Left ventricle myocardium superior (tissue), 1 donor: Measurements from ENCODE around the gene PTPN20. TPM values are rescaled to one million over a fixed set of nuclear protein-coding genes. Genes with fewer than 3 reads are reported as not detected.
A peak's percentile ranks its signal among the peaks of the same experiment; 100 is the strongest.

Experiments used
- ATAC-seq: fragments of 200-7000 bp; cut with Tn5 transposase; one replicate; pipeline ENCODE4 v1.9.1; 2020; ENCODE audit warnings: mild to moderate bottlenecking, moderate library complexity
- DNase-seq: peaks from one replicate; pipeline ENCODE4 v3.0.0-alpha.2; 2020
- intact Hi-C: fragments of 100-400 bp; cut with micrococcal nuclease; formaldehyde crosslinking; loops from one replicate; pipeline ENCODE4 v1.11.0; 2022
- total RNA-seq: library from RNA; stranded (reverse); fragmentation: NEBNext Ultra II Directional; extraction: Animal tissue kit (Norgen Biotek cat#: 25700); gene quantifications from one replicate; pipeline ENCODE4 v1.2.1, GENCODE V29; 2021
- donor health status: DM: no; HTN: yes; CAD: no; lungs with severe emphysema.

PTPN20 gene
- total RNA-seq, 1 donor from 2014 or later, result 15.7 TPM

- intact Hi-C loops, result no loop called here
- ATAC-seq, result no peak
- DNase-seq, result no peak
Measured at GRCh38 chr10:47042199-47042473, 130.9 kb downstream of the PTPN20 start.

- ATAC-seq (no peak), DNase-seq (no peak)
Measured at GRCh38 chr10:47042780-47043750, 131.8 kb downstream of the PTPN20 start.

GRCh38 chr10:47043928-47044538 is 132.8 kb downstream of the PTPN20 start:
- no peak for DNase-seq
- ATAC-seq, result no peak
- intact Hi-C loops, result no loop called here

More at GRCh38 chr10:47042780-47043750, 131.8 kb downstream of the PTPN20 start:
- intact Hi-C loops, result no loop called here

DNA sequence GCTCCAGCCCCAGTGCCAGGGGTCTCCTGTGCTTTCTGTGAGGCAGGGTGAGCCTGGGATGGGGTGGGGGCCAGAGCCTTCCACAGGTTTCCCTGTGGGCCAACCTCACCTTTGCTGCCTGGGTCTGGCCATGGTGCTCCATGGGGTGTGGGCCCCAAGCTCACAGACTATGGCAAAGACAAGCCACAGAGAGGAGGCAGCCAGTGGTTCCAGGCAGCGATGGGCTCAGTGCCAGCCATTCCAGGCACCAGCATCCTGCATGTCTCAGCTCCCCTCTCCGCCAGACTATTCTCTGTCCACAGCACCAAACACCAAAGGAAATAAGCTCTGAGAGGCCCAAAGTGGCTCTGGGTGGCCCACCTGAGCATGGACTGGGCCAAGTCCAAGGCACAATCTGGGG is 133.5 kb downstream of the PTPN20 start:
- no peak for DNase-seq
- ATAC-seq, result no peak
- intact Hi-C loops, result no loop called here

DNA sequence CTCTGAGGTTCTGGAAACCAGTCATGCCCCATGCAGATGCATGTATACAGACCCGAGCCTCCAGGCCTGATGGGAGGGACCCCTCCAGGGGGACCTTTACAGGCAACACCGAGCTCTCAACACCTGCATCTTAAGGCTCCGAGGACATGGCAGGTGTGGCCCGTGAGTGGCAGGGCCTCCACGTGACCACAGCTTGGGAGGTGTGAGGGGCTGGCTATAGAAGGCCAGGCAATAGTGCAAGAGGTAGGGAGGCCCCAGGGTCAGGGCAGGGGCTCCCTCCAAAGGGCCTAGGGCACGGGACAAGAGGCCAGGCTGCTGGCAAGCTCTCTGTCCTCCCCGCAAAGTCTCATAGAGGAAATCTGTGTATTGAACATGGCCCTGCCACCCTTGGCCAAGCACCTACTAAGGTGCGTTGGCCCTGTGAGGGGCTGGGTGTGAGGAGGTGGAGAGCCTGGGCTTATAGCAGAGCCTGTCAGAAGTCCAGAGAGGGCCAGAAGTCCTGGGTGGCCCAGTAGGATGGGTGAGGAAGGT is 134.2 kb downstream of the PTPN20 start:
- intact Hi-C loops, result no loop called here
- DNase-seq (no peak), ATAC-seq (no peak)

DNA sequence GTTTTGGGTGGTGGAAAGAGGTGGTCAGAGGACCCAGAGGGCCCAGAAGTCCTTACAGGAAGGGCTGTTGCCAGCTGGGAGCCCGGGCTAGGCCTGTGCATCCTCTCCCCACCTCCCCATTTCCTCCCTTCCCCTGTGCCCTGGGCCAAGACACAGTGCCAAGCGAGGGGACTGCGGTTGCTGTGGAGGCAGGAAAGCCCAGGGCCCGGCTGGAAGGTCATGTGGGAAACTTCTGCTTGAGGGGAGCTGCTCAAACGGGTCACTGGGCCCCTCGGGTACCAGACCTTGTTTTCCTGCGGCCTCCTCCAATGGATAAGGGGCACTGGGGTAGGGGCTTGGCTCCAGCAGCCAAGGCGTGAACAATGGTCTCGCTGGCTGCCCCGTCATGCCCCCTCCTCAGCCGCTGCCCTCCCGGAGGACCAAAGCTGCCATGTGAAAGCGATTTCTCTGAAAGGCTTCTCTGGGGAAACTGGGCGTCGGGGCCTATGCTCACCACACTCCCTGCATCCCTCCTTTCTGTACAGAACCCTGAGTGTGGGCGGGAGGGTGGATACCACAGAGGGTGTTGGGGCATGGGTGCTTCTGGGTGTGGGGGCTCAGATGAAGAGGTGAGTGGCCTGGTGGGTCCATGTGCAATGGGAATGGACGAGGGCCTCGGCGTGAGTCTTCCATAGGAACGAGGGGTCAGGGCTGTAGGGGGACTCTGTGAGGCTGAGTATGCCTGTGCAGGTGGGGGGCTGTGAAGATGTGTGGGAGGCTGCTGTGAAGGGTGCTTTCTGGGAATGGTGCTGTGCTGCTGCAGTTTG is 135.3 kb downstream of the PTPN20 start:
- intact Hi-C loops, result no loop called here
- no peak for DNase-seq
- no peak for ATAC-seq

DNA sequence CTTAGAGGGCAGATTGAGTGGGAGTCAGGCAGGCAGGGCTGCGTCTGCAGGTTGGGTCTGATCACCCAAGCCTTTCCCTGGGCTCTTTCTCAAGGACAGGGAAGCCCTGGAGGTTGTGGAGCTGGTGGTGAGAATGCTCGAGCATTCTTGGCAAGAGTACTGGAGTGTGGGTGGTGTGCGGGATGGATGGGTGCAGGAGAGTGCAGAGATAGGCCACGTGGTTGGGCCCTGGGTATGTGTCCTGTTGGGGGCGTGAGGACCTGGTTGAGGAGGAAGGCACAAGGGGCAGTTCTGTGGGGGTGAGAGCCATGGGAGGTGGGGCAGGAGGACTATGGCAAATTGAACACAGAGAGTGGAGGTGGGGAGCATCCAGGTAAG is 135.9 kb downstream of the PTPN20 start:
- no peak for DNase-seq
- no peak for ATAC-seq
- intact Hi-C loops, result no loop called here

DNA sequence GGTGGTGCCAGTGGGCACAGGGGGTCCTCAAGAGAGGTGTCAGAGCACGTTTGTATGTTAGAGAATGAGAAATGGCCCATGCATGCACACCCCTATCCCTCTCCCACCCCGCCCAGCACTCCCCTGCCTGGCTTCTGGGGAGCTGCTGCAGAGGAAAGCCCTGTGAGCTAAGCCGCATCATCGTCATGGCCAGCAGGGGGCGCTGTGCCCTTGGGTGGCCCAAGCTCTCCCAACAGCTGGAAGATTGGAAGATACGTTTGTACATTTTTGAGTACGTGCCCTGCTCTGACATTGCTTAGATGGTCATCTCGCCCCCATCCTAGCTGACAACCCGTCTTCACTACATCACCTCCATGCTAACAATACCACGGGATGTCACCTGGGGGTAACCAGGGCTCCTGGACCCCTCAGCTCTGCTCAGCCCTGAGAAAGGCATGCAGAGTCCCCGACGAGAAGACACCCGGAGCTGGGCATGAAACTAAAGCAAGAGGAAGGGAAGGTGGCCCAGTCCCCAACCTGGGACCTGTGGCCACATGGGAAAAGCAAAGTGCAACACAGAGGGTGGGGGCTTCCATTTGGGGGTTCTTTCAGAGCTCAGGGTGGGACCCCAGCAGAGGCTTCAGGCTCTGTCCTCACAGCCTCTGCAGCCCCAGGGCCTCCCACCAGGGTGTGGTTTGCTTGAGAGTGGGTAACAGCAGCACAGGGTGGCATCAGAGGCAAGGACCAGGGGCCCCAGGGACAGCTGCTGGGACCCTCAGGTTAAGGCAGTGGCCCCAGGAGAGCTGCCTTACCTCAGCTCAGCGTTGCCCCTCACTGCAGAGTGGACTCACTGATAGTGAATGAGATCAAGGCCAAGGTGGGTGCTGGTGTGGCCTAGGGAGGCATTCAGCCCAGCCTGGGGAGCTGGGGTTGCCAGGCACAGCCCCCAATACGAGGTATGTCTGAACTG is 136.6 kb downstream of the PTPN20 start:
- intact Hi-C loops, result no loop called here
- ATAC-seq, result peak; percentile 75
- DNase-seq, result peak; percentile 88

DNA sequence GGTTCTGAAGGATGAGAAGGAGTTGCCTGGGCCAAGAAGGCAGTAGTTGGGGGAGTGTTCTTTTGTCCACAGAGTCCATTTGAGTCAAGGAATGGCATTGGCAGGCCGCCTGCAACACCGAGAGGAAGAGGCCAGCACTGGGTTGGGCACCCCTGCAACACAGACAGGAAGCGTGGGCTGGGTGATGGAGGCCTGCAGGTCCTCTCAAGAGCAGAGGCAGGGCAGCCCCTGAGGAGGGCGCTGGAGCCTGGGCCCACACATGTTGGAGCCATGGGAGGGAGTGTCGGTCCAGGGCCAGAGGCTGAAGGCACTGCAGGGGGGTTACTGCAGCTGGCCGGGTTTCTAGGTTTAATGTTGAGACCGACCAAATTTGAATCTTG is 137.3 kb downstream of the PTPN20 start:
- intact Hi-C loops, result no loop called here
- ATAC-seq (no peak), DNase-seq (no peak)

- DNase-seq, result no peak
- ATAC-seq, result no peak
- intact Hi-C loops, result no loop called here
Measured at GRCh38 chr10:47049056-47049851, 138.0 kb downstream of the PTPN20 start.

DNA sequence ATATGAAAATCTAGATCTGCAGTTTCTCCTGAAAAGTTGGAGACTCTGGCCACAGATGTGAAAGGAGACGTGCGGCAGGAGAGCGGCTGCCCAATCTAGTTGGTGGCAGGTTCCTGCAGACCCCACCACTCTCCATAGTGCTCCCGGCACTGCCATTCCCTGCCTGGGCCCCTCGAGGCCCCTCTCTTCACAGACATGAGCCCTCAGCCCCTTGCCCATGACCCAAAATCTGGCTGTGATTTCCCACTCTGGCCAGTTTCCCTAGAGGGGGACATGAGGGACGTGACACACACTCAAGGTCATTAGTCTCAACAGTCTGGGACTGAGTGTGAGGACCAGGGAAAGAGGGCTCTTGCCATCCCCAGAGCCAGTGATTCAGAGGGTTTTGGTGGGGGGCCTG is 138.7 kb downstream of the PTPN20 start:
- no peak for DNase-seq
- intact Hi-C loops, result no loop called here
- ATAC-seq, result no peak

GRCh38 chr10:47050618-47051455 is 139.6 kb downstream of the PTPN20 start:
- ATAC-seq, result peak; percentile 63
- DNase-seq, result no peak
- intact Hi-C loops, result no loop called here

DNA sequence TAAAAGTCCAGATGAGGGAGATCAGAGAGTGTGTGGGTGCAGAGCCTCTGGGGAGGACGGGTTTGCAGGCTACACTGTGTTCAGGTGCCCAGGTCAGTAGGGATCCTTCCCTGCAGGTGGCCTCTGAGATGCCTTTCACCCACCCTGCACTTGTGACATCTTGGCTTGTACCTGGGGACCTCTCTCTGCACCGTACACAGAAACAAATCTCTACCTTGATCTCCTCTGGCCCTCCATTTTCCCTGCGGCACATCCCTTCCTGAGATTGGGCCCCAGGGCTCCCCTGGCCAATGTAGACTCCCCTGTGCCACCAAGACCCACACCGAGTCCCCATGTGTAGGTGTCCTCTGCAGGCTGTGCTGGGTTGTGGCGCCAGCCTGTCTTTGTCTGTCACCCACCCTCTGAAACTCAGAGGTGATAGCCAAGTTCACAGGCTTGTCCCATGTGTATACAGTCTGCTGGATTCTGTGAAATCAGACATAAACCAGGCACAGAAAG is 140.6 kb downstream of the PTPN20 start:
- DNase-seq, result no peak
- intact Hi-C loops, result no loop called here
- ATAC-seq, result no peak
